GM12801 (cell line): Measurements from ENCODE around the gene BRCA1.

Experiments used
- CTCF ChIP-seq: IDR thresholded peaks from one replicate; pipeline ENCODE4 v1.5.1; 2011; ENCODE audit warnings: control low read depth; ENCODE audit not compliant: insufficient read length; ENCODE audit errors: extremely low read depth

Gene BRCA1

GRCh38 chr17:43019418-43019817, 105.7 kb downstream of the BRCA1 start:
- TF ChIP-seq CTCF, result no peak

GRCh38 chr17:43018932-43019331, 106.2 kb downstream of the BRCA1 start:
- TF ChIP-seq CTCF, result no peak

GRCh38 chr17:43018008-43018853, 106.9 kb downstream of the BRCA1 start:
- TF ChIP-seq CTCF, result no peak

GRCh38 chr17:43016216-43016615, 108.9 kb downstream of the BRCA1 start:
- no peak for TF ChIP-seq CTCF

- no peak for TF ChIP-seq CTCF
Measured at GRCh38 chr17:43015579-43015978, 109.6 kb downstream of the BRCA1 start.

- no peak for TF ChIP-seq CTCF
Measured at GRCh38 chr17:43014649-43015542, 110.3 kb downstream of the BRCA1 start.

GRCh38 chr17:43014020-43014648, 111.0 kb downstream of the BRCA1 start:
- no peak for TF ChIP-seq CTCF
